HG02763 (cell line): ENCODE data around the gene LRRC41.
"Not testable (repeated sequence)": the region's sequence is repeated elsewhere in the genome, so short reads cannot be mapped to it uniquely, and the experiment has no call there.

Experiments used
- ATAC-seq: cut with Tn5 transposase; IDR thresholded peaks from one replicate; pipeline ENCODE4 v1.9.1; 2021; ENCODE audit warnings: mild to moderate bottlenecking, moderate library complexity; ENCODE audit not compliant: unreplicated experiment

LRRC41 gene

DNA sequence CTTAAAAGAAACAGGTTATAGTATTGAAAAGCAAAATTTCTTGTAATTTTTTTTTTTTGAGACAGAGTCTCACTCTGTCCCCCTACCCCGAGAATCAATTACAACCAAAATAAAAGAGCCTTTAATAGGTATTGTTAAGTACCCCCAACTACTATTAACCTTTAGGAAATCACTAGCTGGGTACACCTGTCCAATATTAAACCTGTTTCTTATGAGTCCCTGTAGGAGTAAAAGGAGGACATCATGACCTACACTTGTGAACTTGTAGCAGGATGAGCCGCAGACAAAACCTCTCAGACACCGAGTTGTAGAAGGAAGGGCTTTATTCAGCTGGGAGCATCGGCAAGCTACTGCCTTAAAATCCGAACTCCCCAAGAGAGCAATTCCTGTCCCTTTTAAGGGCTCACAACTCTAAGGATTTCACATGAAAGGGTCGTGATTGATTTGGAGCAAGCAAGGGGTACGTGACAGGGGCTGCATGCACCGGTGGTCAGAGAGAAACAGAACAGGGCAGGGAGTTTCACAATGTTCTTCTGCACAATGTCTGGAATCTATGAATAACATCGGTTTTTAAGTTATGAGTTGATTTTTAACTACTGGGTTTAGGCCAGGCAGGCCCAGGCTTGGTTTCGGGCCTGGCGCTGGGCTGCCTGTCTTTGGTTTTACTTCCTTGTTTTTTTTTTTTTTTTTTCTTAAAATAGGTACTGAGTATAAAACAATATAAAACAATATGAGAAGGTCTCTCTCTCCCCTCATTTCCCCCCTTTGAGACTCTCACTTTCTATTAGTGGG lies 22.1 kb upstream of the LRRC41 start:
- ATAC-seq, result not testable (repeated sequence)

DNA sequence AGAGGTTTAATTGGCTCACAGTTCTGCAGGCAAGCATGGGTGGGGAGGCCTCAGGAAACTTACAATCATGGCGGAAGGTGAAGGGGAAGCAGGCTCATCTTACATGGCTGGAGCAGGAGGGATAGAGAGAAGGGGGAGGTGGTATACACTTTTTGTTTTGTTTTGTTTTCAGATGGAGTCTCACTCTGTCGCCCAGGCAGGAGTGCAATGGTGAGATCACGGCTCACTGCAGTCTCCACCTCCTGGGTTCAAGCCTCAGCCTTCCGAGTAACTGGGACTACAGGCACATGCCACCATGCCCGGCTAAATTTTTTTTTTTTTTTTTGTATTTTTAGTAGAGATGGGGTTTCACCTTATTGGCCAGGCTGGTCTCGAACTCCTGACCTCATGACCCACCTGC lies 18.8 kb upstream of the LRRC41 start:
- not testable (repeated sequence) for ATAC-seq

DNA sequence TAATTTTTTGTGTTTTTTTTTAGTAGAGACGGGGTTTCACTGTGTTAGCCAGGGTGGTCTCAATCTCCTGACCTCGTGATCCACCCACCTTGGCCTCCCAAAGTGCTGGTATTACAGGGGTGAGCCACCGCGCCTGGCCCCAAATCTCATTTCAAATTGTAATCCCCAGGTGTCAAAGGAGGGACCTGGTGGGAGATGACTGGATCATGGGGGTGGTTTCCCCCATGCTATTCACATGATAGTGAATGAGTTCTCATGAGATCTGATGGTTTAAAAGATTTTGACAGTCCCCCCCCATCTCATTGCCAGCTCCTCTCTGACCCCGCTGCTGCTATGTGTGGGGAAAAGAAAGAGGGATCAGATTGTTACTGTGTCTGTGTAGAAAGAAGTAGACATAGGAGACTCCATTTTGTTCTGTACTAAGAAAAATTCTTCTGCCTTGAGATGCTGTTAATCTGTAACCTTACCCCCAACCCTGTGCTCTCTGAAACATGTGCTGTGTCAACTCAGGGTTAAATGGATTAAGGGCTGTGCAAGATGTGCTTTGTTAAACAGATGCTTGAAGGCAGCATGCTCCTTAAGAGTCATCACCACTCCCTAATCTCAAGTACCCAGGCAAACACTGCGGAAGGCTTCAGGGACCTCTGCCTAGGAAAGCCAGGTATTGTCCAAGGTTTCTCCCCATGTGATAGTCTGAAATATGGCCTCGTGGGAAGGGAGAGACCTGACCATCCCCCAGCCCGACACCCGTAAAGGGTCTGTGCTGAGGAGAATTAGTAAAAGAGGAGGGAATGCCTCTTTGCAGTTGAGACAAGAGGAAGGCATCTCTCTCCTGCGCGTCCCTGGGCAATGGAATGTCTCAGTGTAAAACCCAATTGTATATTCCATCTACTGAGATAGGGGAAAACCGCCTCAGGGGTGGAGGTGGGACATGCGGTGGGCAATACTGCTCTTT lies 16.8 kb upstream of the LRRC41 start:
- not testable (repeated sequence) for ATAC-seq

DNA sequence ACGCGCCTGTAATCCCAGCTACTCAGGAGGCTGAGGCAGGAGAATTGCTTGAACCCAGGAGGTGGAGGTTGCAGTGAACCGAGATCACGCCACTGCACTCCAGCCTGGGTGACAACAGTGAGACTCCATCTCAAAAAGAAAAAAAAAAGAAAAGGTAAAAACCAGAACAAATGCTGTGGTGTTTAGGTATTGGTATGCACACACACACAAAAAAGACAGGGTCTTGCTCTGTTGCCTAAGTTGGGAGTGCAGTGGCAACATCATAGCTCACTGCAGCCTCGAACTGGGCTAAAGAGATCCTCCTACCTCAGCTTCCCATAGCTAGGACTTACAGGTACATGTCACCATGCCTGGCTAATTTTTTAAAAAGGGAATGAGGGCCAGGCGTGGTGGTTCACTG lies 15.9 kb upstream of the LRRC41 start:
- ATAC-seq, result not testable (repeated sequence)

DNA sequence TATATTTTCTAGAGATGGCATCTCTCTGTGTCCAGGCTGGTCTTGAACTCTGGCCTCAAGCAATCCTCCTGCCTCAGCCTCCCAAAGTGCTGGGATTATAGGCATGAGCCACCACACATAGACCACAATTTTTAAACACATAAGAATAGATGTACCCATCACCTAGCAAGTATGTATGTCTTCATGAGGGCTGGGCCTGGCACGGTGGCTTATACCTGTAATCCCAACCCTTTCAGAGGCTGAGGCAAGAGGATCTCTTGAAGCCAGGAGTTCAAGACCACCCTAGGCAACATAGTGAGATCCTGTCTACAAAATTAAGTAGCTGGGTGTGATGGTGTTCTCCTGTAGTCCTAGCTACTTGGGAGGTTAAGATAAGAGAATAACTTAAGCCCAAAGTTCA lies 13.9 kb upstream of the LRRC41 start:
- ATAC-seq, result no peak

DNA sequence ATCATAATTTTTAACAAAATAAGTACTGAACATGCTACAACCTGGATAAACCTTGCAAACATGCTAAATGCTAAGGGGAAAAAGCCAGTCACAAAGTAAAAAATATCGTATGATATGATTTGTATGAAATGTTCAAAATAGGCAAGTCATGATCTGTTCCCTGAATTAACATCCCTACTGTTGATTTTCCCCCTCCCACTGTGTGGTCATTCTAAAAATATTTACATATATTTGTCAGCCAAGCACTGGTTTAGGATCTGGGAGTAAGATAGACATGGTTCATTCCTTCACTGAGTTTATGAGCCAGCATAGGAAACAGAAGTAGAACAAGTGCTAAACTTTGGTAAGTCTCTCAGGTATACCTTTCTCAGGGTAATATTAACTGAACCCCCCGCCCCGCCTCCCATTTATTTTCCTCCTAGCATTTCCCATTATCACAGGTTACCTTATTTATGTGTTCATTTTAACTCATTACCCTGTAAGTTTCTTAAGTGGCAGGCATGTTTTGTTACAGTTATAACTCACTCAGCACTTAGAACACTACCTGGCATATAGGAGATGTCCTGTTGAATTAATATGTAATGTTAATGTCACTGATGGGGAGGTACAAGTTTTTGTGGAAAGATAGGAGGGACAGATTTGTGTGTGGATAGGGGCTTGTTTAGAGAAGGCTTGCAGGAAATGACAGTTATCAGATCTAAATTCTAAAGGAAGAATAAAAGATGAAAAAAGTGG lies 12.4 kb upstream of the LRRC41 start:
- ATAC-seq, result no peak

DNA sequence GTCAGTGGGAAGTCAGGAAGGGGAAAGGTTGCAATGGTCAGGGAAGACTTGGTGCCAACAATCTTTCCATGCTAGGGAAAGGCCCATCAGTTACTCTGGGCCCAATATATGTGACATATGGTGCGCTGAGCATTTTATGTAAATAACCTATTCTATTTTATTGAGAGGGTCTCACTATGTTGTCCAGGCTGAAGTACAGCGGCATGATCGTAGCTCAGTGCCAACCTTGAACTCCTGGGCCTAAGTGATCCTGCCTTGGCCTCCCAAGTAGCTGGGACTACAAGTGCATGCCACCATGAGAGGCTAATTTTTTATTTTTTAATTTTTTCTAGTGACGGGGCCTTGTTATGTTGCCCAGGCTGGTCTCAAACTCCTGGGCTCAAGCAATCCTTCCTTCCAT lies 6.9 kb upstream of the LRRC41 start:
- no peak for ATAC-seq

DNA sequence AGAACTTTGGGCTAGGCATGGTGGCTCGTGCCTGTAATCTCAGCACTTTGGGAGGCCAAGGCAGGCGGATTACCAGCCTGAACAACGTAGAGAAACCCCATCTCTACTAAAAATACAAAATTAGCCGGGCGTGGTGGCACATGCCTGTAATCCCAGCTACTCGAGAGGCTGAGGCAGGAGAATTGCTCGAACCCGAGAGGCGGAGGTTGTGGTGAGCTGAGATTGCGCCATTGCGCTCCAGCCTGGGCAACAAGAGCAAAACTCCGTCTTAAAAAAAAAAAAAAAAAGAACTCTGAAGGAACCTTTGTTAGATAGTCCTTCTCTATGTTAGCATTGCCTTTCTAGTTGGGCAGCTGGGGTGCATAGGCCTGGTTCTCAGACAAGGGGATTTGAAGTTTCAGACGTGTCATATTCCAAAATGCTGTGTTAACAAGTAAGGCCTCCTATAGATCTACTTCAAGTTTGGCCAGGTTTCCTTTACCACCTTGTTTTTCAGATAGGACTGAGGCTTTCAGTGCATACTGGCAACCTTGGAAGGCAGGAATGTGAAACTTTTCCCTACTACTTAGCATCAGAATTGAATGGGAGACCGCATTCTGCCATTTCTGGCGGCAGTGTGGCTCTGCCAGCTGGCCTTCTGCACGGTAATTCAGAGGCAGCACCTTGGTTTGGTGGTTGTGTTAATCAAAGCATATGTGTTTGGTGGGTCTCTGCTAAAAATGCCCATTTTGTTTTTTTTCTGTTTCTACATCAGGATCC lies 6.2 kb upstream of the LRRC41 start:
- no peak for ATAC-seq

DNA sequence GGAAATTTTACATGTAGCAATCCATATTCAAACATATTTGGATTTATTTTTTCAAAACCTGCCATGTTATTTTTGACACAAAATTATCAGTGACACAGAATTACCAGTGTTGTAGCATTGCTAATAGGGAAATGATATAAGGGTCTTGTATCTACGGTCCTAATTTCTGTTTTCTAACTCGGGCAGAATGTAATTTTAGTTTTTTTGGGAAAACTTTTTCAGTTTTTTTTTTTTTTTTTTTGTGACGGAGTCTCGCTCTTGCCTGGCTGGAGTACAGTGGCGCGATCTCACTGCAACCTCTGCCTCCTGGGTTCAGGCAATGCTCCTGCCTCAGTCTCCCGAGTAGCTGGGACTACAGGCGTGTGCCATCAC lies 2.7 kb upstream of the LRRC41 start:
- ATAC-seq, result no peak

DNA sequence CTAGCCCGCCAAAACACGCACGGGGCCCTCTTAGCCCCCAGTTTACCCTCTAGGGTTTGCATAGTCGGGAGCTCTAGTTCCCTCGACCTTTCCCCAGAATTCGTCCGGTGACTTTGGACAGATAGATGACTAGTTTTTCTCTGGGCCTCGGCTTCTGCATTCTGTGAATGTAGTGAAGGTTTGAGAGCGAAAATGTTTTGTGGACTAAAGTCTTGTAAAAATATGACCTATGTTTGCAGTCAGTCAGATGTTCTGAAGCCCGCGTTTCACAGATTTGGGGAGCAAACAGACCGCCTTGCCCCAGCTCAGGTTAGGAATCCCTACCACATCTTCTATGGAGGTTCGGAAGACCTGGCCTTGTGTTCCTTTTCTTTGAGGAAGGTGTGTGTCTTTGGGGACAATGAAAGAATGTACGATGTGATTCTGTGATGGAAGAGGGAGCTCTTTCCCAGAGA lies 483 bp upstream of the LRRC41 start:
- no peak for ATAC-seq

DNA sequence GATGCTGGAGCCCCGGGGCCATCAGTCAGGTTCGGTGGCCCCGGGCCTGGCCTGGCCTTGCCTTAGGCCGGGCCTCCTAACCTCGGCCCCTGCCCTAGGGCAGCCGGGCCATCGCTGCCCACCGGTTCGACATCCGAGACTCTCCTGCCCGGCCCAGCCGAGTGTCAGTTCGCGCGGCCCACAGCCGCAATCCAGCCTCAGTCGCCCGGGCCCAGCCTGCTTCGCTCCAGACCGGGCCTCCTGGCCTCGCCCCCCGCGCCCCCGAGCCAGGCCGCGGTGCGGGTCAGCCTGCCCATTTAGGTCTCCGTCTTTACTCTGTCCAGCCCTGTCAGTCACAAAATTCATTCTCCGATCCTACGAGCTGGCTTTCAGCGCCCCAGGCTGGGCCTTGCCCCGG lies 777 bp downstream of the LRRC41 start:
- peak; percentile 1 for ATAC-seq

DNA sequence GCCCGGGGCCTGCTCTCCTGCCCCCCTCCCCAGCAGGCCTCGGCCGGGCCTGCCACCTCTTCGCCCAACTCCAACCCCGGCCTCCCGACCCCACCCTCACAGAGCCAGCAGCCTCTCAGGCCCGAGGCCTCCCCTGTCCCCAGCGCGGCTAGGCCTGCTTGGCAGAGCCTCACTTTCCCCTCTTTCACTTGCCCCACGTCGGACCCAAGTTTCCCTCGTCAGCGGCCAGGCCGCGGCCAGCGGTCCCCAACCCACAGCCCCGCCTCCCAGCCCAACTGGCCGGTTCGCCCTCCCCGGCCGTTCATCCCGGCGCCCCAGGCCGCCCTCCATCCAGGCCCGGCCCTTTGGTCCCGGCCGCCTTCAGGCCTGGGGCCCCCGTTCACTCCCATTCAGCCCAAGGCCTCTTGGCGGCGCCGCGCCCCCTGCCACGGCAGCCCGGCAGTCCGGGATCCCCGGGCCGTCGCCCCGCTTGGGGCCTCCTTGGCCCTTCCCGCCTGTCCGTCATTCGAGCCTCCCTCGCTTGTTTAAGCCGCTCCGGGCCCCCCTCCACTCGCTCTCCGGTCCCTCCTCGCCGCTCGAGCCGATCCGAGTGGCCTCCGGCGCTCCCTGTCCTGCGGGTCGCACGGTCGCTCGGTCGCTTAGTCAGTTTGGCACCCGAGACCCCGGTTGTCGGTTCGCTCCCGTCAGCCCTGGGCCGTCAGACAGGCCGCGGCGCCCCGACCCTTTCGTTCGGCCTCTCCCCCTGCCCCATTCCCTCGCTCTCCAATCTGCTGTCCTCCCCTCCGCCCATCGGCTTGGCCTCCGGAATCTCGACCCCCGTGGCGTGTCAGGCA lies 1.4 kb downstream of the LRRC41 start:
- peak; percentile 29 for ATAC-seq

DNA sequence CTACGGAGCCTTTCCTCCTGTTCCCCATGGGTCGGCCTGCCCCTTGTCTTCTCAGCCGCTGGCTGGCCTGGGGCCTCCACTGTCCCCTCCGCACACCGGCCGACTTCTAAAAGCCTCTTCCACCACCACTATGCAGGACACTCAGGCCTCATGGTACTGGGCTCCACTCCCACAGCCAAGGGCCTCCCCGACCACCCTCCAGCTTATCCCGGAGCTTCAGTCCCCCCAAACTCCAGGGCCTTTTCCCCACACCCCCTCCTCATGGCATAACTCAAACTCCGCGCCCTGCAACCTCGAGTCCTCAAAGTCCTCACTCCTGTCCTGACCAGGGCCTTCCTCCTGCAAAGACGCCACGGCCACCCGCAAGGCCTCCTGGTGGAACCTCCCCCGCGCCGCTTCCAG lies 2.0 kb downstream of the LRRC41 start:
- ATAC-seq, result no peak

DNA sequence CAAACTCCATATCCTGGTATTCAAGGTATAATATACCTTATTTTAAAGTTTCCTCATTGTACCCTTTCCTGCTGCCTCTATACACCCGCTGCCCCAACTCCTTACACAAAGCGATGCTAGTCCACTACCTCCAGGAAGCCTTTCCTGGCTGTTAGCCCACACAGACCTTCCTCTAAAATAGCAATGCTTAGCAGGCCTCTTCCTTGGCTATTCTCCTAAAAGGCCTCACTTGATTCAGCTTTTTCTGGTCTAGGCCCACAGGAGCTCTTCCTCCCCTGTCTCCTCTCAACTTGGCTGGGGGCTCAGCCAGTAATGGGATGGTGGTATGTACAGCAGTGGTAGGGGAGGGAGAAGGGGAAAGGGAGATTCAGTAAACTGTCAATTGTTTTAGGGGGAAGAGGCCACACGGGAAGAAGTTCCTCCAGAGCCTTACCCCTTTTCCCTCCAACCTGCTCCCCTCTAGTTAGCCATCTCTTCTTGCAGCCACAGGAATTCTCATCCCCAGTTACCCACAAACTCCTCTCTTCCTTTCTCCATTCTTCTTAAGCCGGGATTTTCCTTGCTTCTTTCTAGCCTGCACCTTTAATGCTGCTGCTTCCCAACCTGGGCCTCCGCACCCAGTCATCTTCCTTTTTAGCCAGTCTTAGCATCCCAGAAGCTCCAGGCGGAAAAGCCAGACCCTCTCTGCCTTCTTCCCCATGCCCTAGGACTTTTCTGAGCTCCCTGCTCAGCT lies 2.6 kb downstream of the LRRC41 start:
- no peak for ATAC-seq

DNA sequence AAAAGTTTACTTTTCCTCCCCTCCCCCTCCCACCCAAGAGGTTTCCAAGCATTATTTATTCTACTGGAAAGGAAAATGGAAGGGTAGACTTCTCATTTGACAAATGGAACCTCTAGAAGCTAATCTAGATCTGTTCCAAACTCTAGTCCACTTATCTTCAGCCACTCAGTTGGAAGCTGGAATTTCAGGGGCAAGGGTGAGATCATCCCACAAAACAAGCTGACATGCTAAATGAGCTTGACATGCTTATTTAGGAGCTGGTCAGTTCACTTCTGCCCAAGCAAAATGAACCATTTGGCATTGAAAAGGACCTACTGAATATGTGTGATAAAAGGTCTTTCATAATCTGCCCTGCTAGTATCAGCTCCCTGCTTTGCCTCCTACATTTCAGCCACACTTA lies 5.0 kb downstream of the LRRC41 start:
- no peak for ATAC-seq

DNA sequence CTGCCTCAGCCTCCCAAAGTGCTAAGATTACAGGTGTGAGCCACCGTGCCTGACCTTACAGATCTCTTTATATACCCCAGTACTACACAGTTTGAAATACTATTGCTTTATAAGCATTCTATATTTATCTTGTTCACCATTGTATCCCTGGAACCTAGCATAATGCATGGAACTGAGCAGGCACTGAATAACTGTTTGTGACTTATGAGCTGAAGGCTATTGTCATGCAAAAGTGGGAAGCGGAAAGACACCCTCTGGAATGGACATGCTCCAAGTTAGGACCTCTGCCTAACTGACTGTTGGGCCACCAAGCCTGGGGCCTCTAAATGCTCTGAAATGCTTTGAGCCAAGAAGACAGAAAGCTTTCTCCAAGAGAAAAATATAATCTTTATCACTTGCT lies 8.1 kb downstream of the LRRC41 start:
- no peak for ATAC-seq

DNA sequence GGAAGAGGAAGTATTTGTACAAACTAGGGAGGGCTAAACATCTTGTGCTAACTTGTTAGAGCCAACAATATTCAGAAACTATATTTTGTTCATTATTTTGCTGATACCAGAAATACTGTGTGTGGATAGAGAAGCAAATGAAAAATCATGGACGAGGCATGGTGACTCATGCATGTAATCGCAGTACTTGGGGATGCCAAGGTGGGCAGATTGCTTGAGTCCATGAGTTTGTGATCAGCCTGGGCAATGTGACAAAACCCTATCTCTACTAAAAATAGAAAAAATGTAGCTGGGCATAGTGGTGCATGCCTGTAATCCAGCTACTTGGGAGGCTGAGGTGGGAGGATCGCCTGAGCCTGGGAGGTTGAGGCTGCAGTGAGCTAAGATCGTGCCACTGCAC lies 13.4 kb downstream of the LRRC41 start:
- ATAC-seq, result no peak

DNA sequence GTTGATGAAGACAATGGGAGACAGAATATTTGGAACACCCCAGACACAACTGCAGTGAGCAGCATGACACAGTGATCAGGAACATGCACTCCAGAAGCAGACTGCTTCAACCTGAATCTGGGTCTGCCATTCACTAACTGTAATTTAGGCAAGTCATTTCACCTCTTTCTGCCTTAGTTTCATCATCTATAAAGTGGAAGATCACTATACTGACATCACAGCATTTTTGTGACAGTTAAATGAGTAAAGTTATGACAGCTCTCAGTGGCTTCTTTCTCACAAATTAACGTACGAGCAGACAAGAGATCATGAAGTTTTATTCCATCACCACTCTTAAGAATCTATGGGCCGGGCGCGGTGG lies 14.3 kb downstream of the LRRC41 start:
- ATAC-seq, result no peak

DNA sequence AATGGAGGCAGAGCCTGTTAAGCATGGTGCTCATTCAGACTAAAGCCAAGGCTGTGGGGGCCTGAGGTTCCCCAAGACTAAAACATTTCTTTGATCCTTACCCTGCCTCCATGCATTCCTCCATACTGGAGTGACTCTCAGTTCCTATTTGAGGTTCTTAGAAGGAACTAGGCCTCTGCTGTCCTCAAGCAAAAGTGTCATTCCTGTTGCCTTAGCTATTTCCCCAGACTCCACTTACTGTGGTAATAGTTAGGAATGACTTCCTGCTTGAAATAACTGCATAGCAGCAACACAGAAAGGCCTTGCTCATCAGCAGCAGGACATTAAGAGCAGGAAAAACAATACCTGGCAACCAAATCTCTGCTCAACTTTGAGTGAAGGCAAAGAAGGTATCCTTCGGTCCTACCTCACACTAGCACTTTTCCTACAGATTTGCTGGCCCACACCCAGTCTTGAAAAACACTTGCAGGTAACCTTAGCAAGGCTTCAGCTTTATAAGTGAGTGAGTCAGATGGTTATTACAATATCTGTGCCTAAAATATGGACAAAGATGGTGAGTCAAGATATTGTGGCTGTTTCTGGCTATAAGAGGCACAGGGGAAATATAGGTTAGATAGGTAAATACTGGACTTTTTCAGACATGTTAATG lies 14.8 kb downstream of the LRRC41 start:
- ATAC-seq, result no peak
